Measurements from ENCODE around the gene CLIC1.

CLIC1 gene

DNA sequence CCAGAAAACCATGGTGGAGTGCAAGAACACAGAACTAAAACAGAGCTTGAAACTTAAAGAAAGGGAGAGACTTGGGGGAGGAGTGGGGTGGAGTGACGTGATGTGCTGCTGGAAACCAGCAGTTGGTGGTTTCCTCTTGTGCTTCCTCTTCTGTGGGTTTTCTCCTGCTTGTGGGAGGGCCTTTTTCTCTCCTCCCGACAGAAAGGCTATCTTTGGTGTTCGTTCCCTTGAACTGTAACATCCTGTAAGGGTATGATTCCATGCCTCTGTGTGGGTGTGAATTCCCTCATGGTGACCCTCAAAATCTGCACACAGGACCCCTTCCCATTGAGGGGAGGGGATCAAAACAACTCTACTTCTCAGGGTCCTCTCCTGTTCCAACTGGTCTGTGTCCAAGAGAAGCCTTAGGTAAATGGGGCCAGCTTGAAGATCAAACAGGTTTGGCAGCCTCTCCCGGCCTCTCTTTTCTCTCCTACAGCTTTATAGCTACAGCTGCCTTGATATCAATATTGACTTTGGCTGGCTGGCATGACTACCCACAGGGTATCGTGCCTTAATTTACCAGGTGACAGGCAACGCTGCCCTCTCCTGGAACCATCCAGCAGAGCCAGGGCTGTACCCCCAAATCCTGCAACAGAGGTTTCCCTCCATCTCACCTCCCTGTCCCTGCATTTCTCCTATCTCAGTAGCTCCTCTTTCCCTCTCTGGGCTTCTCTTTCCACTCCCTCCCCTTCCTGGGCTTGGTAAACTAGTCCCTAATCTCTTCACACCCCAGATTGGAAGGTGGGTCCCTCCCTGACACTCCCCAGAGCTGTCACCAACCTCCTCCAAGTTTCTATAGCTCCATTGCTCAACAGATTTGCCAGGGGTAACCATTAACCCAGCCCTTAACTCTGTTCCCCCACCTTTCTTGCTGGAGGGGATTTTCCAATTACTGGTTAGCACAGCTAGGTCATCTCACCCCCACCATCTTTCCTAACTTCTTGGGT is 2.0 kb upstream of the CLIC1 start:
- peak; percentile 59 for DNase-seq

DNA sequence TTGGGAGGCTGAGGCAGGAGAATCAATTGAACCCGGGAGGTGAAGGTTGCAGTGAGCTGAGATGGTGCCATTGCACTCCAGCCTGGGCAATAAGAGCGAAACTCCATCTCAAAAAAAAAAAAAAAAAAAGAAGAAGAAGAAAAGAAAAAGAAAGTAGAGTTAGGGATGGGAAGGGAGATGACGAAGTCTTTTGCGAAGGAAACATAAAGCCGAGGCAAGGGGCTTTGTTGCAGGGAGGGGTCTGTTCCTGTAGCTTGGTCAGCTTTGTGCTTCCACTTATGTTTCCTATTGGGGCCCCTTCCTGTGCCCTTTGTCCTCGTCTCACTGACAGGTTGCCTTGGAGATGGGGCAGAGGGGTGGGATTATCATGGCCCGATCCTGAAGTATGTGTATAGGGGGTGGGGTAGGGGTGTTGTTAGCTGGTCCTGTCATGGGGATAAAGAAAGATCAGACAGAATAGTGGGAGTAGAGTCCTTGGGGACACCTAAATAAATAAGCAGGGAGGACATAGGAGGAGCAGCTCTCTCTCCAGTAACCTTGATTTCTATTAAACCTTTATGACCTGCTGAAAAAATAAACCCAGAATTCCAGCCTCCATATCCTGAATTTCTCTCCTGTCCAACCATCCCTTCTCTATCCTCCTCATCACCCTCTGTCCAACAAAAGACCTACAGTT is 1.1 kb upstream of the CLIC1 start:
- DNase-seq = no peak

DNA sequence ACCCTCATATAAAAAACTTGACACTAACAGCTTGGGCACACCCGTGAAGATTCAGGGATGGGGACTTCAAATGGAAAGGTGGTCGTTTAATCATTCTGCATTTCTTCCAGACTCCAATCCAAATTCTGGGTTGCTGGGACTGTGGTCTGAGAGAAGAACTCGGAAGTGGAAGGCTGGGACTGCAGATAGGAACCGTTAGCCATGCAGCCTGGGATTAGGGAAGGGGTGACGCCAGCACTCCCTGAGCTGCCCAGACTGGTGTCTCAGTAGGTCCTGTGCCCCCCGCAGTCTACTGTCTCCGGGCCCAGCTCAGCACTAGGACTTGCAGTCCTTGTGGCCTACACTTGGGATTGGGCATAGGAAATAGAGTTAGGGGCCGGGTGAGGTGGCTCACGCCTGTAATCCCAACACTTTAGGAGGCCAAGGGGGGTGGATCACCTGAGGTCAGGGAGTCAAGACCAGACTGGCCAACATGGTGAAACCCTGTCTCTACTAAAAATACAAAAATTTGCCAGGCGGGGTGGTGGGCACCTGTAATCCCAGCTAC is 511 bp upstream of the CLIC1 start:
- no peak for DNase-seq

DNA sequence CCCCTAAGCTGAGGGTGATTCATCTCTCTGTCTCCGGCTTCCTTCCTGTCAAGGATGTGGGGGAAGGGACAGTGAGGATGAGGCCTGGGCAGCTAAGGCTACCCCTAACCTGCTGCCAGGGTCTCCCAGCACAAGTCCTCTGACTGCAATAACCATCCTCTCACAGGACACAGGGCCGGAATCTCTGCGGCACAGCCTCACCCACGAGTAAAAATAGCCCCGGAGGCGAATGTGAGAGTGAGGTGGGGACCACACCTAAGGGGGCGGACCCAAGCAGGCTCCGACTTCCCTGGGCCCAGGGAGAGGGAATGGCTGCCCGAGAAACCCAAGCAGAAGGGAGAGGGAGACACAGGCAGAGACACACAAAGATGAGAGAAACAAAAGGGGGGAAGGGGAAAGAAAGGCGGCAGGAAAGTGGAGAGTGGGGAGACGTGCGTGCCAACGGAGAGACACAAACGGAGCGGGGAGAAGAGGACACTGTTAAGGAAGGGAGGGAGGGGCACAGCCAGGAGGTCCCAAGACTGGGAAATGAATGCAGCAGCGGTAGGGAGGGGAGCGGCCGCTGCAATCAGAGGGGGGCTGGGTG is 1.4 kb downstream of the CLIC1 start:
- DNase-seq = peak; percentile 54

DNA sequence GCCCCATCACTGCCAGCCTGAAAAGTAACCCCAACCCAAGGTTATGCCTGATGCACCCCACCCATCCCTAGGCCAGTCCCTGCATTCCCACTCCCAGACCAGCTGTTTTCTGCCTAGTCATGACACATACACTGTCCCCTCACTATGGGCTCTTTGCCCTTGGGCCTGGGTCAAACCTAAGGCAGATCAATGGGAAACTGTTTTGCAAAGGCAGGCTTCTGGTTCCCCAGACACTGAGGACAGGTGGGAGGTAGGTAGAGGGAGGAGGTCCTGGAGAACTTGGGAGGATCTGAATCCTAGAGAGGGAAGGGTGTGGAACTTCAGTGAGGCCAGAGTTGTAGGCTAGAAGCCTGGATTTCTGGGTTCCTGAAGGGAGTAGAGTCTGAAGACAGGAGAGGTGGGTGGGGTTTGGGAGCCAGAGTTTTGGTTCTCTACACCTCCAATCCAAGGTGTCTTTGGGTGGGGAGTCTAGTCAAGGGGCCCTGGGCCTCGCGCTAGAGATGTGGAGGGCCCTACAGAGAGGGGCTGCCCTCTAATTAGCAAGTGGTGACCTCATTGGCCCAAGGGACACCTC is 2.0 kb downstream of the CLIC1 start:
- DNase-seq = no peak

DNA sequence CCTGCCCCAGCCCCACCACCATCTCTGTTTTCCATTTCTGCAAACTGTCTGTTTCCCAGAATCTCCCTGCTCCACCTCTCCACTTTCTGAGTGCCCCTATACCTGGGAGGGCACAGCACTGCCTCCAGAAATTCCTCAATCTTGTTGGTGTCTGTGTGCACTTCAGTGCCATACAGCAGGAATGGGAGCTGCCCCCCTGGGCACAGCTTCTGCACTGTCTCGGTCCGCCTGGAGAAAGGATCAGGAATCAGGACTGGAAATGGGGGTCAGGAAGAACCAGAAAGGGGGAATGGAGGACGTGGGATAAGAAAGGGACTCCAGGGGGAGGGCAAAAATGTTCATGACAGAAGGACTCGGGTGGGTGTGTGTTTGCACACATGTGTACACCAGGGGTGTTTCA is 2.6 kb downstream of the CLIC1 start:
- DNase-seq = no peak

DNA sequence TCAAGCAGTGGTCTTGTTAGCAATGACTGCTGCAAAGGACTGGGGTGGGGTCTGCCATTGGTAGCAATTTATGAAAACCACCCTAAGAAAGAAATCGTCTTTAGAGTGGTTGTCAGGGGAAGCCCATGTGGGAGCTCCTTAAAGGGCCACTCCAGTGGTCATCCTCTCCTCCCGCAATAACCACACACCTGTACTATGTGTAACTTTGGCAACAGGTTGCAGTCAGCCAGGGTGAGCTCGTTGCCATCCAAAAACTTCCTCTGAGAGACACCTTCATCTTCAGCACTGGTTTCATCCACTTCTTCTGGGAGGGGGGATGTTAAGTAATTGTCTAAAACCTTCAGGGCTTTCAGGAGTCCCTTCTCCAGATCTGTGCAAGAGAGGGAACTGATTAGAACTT is 4.3 kb downstream of the CLIC1 start:
- no peak for DNase-seq

DNA sequence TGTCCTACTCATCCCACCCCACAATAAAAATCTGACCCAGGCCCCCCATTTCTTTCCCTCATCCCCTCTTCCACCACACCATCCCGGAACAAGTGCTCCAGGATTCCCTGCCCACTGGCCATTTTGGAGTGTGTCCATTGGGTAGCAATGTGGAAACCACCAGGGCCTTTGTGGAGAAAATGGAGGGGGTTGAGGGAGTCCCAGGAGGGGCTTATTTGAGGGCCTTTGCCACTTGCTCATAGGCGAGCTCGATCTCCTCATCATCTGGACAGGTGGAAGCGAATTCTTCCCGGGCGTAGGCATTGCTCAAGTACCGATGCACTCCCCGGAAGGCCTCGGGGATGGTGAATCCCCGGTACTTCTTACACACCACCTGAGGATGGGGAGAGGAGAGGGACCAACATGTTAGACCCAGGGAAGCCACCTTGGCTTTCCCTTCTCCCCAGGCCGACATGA is 5.7 kb downstream of the CLIC1 start:
- DNase-seq = no peak

DNA sequence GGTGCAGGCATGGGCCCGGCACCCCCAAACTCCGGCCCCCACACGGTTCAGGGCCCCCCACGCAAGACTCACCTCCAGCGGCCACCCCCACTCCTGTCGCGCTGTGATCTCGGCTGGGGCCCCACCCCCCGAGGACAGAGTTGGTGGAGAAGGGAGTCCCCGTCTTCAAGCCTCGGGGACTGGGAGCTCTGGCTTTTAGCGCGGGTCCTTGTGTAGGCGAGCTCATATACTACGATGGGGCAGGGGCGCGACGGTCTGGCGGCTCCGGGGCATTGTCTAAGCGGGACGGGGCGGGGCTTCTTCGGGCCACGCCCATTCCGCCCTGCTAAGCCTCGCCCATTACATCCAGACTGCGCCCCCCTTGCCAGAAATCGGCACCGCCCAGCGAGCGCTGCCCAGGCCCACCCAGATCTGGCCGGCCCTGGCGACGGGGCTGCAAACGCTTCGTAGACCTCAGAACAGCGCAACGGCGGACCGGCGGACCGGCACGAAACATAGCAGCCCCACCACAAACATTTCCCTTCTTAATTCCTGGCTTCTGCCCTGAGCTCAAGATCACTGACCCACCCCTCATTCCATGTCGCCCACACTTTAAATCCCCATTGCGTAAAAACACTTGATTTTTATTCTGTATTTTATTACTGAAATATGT is 6.2 kb downstream of the CLIC1 start:
- peak; percentile 74 for DNase-seq

DNA sequence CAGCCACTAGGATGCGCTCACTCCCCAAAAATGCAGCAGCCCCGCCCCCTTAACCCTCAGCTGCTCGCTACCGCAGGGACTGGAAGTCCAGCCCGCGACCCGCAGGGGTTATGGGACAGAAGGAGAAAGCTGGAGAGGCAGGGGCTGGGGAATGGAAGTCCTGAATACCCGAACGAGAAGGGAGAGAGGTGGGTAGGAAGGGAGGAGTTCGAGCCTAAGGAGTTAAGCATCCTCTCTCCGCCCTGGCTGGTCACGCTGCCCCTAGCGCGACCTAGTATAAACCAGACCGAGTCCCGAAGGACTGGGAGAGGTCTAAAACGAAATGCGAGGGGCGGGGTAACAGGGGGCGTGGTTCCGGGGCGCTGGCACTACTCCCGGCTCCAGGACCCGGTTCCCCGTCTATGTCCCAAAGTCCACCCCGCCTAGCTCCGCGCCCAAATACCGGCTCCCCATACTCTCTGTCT is 6.8 kb downstream of the CLIC1 start:
- DNase-seq = peak; percentile 82

DNA sequence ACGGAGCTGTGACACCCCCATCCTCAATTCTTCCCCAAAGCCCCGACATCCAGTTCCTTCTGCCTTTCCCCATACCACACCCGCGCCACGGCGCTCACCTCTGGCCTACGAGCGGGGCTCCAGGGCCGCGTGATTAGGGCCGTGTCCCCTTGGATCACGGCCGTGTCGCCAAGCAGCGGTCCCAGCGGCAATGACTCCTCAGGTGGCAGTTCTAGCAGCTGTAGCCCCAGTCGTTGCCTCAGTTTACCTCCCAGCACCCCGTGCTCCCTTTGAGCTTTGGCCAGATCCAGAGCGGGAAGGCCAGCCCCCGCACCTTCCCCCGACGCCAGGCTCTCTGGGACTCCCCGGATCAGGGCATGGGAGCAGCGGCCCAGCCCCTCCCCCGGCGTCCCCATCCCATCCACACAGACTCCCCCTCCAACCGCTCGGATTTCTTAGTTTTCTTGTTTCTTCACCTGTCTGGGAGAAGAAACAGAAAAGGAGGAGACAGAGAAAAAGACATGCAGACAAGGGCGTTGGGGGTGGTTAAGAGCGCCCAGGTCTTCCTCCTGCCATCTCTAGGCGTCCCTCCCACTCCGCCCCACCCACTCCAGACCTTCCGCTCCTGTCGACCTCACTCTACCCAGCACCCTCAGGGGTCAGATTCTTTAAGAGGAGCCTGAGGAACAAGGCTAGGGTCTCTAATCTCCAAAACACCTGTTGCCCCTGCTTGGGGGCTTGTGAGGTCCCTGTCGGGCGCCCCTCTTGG is 7.4 kb downstream of the CLIC1 start, which contains the start of gene DDAH2:
DDAH2 (minus strand) TSS at position 533 of the 748 bp plus-strand sequence; CDS start at position 395, 138 bp downstream.
- no peak for DNase-seq

DNA sequence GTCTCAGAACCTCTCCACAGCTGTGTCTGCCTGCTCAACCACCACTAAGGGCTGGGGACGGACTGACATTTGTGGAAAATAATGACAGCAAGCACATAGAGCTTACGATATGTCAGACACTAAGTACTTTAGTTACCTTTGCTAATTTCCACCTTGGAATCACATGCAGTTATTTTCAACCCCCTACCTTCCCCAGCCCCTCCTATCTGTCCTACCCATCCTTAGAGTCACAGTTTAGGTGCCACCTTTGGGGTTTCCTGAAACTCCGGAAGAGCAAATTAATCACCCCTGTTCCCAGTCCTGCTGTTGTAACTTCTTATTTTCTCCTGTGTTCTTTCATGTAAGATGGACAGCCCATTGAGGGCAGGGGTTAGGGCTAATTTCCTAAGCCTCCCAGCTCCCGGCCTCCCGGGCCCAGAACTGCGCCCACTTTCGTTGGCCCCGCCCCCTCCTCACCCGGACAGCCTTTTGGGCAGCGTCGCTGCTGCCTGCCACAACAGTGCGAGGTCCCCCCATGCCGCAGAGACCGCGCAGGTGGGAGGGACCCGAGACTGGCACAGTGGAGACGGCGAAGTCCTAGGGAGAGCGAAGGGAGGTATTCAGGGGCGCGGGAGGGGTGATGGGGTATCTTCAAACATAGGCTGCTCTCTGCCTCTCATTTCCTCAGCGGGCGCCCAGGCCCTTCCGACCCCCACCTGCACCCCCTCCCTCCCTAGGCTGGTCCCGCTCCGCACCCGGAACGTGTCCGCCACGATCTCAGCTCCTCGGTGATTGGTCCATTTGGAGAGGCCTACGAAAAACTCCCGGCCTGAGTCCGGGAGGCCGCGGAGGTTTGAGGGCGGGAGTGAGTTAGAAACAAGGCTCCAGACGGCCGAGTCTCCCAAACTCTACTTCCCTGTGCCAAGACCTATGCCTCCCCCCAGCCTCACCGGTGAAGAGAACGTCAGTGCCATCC is 8.3 kb downstream of the CLIC1 start:
- no peak for DNase-seq

DNA sequence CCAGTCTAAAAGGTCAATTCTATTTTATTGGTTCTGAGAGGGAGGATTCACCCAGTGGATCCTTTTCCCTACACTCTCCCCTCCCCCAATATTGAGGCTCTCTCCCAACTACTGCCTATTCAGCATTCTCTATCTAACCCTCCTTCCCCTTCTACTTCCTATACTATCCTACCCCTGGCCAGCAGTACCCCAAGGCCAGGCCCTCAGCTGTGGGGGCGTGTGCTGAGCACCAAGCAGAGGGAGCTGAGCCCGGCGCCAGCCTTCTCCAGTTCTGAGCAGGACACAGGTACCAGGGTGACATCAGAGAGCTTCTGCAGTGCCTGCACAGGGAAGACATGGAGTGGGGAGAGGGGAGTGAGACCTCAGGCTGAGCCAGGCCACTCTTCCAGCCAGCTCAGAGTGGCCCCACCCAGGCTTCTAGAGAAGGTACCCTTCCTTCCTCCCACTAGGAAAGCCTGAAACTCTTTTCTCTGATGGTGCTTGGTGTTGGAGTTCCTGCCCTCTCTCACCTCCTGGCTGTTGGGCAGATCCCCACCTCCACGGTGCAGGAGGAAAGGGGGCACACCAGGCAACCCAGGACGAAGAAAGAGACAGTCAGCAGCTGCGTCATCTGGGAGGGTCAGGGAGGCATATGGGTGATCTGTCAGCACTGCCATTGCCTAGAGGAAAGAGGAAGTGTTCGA is 9.2 kb downstream of the CLIC1 start:
- DNase-seq = no peak

DNA sequence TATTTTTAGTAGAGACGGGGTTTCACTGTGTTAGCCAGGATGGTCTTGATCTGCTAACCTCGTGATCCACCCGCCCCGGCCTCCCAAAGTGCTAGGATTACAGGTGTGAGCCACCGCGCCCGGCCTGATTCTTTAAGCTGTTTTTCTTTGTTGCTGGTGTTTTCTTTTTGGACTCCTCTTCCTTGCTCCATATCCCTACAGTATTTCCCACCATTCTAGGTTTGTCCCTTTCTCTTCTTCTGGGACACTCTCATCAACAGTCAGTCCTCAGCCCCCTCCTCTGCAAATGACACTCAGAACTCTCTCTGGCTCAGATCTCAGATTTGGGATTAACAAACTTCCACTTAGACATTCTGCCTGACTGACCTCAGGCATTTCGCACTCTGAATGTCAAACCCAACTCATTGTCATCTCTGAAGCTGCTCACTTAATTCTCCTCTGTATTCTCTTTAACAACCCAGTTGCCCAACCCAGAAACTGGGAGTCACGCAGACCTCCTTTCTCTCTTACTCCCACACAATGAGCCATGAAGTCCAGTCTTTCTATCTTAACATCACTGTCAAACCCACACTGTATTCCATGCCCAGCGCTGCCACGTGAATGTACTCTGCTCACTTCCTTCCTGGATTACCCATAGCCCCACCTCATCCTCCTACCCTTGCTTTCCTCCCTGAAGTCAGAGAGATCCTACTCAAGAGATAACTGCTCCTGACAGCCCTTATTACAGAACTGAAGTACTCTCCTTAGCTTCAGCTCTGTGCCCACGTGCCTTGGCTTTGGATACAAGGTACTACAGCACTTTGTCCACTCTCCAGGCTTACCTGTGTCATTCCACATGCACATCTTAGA is 10.6 kb downstream of the CLIC1 start:
- DNase-seq = no peak

DNA sequence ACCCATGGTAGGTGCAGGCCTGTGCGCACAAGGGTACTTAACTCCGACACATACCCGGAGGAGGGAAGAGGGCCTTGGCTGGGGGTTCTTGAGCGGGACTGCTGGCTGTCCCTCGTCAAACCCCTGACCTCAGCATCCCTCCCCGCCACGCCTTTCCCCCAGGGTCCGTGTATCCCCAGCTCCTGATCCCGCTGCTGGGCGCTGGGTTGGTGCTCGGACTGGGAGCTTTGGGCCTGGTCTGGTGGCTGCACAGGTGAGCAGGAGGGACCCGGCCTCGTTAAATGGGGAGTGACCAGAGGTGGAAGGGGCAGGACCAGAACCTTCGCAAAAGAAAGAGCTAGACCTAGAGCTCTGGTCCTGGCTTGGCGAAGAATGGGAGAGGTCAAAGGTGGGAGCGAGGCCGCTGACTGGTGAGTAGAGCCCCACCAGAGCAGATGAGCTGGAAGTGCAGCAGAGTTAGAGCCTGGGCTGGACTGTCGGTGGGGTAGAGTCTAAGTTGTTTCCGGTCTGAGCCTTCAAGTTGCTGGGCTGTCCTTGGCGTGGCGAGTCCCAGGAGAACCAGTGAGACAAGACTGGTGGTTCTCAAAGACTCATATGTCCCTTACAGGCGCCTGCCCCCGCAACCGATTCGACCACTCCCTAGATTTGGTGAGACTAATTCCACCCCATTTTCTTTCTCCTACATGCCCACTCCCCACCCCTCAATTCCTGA is 12.2 kb downstream of the CLIC1 start:
- DNase-seq = no peak

DNA sequence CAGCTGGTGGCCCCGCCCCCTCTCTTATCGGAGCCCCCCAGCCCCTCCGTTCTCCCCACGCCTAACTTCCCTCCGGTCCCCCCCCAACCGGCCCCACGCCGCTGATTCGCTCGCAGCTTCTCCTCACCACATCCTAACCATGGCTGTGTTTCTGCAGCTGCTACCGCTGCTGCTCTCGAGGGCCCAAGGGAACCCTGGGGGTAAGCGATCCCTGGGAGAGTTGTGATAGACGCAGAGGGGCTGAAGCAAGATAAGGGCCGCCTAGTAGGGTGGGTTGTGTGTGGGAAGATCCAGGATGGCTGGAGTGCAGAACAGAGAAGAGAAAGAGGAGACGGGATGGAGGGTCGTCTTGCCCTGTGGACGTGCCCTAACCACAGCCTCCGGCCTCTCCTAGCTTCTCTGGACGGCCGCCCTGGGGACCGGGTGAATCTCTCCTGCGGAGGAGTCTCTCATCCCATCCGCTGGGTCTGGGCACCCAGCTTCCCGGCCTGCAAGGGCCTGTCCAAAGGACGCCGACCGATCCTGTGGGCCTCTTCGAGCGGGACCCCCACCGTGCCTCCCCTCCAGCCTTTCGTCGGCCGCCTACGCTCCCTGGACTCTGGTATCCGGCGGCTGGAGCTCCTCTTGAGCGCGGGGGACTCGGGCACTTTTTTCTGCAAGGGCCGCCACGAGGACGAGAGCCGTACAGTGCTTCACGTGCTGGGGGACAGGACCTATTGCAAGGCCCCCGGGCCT is 12.9 kb downstream of the CLIC1 start, which contains the start of gene MPIG6B:
MPIG6B (plus strand) TSS at position 129 of the 735 bp plus-strand sequence; CDS start at position 140, 11 bp downstream.
- DNase-seq = no peak

DNA sequence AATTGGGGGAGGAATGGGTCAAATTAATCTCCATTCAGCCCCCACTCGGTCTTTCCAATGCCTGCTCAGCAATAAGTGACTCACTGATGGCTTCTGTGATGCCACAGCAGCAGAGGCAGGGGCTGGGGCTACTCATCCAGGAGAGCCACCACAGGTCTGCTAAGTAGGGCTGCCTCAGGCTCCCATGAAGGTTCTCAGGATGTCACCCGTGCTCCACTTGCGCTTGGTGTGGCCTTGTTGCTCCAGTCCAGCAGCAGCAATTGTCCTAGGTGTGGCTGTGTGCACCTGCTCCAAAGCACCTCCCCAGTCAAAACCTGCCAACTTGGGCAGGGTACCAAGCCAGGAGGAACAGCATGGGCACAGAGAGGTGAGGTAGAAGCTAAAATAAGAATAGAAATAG is 14.2 kb downstream of the CLIC1 start:
- DNase-seq = no peak

Data from activated CD8-positive, alpha-beta memory T cell treated with anti-CD3 and anti-CD28 coated beads, Interleukin-2, amount 50 U/mL, for 4 hours (primary cell).